PFSK-1 (cell line): ENCODE data around the gene ANKS3.

Experiments
- FOXP2 ChIP-seq: optimal IDR thresholded peaks from 2 replicates; pipeline ENCODE3; 2011; ENCODE audit warnings: borderline replicate concordance, control low read depth, inconsistent platforms; ENCODE audit not compliant: insufficient read depth; ENCODE audit errors: extremely low read length, extremely low read depth
- POLR2AphosphoS5 ChIP-seq: IDR thresholded peaks from 2 replicates; pipeline ENCODE4 v1.6.1; 2012; ENCODE audit warnings: low read depth, mild to moderate bottlenecking, control low read depth, low read length, moderate library complexity
- SIN3A ChIP-seq: IDR thresholded peaks from 2 replicates; pipeline ENCODE4 v1.6.1; 2012; ENCODE audit warnings: mild to moderate bottlenecking, low read length, moderate library complexity, borderline replicate concordance; ENCODE audit not compliant: insufficient read depth
- TAF1 ChIP-seq: IDR thresholded peaks from 2 replicates; pipeline ENCODE4 v1.6.1; 2012; ENCODE audit warnings: low read length, control low read depth, borderline replicate concordance; ENCODE audit not compliant: insufficient read depth
- TF ChIP-seq, protein P1 (sequence below), 2 experiments: IDR thresholded peaks; 2 replicates each; pipeline versions ENCODE4 v1.6.1 to v1.8.0; 2011 to 2012; ENCODE audit warnings: low read depth in 2 of 2, low read length in 2 of 2, control low read depth in 1 of 2, inconsistent platforms in 1 of 2, mild to moderate bottlenecking in 1 of 2, moderate library complexity in 1 of 2; ENCODE audit not compliant: insufficient read depth in 1 of 2

ANKS3 gene

DNA sequence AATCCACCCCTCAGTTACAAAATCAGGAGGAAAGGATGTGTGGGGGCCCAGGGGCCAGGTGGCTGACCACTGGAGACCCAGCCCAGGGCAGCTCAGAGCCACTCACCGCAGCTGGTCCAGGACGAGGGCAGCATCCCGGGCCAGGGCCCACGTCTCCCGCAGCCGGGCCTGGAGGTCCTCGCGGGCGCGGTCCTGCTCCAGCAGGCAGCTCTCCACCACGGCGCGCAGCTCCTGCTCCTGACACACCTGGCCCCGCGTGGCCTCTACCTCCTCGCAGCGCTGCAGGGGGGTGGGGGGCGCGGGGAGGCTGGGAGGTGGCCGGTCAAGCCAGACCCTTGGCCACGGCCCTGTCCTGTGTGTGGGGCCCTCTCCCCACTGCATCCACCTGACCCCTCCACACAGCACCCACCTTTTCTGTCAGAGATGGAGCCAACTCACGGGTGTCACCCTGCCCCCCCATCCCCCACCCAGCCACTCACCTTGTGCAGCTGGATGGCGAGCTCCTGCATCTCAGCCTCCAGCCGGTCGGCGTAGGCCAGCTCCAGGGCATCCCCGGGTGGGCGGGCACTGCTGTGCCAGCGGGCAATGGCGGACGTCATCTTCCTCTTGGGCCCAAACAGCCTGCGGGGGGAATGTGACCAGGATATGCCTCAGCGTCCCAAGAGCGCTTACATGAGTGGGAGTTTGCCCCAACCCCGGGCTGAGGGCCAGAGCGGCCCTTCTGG, 35.6 kb downstream of the ANKS3 start:
- TF ChIP-seq TAF1, result no peak
- TF ChIP-seq POLR2AphosphoS5, result no peak
- TF ChIP-seq SIN3A, result no peak
- no peak for TF ChIP-seq FOXP2
- TF ChIP-seq, protein P1, sequence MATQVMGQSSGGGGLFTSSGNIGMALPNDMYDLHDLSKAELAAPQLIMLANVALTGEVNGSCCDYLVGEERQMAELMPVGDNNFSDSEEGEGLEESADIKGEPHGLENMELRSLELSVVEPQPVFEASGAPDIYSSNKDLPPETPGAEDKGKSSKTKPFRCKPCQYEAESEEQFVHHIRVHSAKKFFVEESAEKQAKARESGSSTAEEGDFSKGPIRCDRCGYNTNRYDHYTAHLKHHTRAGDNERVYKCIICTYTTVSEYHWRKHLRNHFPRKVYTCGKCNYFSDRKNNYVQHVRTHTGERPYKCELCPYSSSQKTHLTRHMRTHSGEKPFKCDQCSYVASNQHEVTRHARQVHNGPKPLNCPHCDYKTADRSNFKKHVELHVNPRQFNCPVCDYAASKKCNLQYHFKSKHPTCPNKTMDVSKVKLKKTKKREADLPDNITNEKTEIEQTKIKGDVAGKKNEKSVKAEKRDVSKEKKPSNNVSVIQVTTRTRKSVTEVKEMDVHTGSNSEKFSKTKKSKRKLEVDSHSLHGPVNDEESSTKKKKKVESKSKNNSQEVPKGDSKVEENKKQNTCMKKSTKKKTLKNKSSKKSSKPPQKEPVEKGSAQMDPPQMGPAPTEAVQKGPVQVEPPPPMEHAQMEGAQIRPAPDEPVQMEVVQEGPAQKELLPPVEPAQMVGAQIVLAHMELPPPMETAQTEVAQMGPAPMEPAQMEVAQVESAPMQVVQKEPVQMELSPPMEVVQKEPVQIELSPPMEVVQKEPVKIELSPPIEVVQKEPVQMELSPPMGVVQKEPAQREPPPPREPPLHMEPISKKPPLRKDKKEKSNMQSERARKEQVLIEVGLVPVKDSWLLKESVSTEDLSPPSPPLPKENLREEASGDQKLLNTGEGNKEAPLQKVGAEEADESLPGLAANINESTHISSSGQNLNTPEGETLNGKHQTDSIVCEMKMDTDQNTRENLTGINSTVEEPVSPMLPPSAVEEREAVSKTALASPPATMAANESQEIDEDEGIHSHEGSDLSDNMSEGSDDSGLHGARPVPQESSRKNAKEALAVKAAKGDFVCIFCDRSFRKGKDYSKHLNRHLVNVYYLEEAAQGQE (IDR thresholded peaks at IDR 0.05; ENCODE audit: insufficient read depth in 1 of 2, low read depth in 2 of 2, low read length in 2 of 2), result no peak

DNA sequence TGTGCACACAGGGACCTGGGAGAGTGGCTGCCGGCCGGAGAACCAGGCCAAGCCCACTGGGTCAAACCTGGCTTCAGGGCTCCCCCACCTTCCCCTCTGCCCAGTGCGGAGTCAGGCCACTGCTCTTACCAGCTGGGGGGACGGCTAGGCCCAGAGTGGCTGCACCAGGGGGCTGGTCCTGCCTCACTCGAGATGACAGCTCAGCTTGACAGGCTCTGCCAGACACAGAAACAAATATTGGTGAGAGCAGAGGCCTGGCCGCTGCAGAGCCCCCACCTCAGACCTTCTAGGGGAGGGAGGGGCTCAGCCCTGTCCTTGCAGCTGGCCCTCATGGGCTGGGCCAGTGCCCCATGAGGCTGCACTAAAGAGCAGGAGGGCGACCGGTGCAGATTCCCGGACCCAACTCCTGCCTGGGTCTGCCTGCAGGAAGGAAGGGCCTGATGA, 36.2 kb downstream of the ANKS3 start:
- TF ChIP-seq TAF1 (no peak), POLR2AphosphoS5 (0 out of 2 replicates have a peak, but pooled peaks have one; percentile 2), FOXP2 (no peak)
- TF ChIP-seq, protein P1 (IDR thresholded peaks at IDR 0.05; ENCODE audit: insufficient read depth in 1 of 2, low read depth in 2 of 2, low read length in 2 of 2), result no peak

DNA sequence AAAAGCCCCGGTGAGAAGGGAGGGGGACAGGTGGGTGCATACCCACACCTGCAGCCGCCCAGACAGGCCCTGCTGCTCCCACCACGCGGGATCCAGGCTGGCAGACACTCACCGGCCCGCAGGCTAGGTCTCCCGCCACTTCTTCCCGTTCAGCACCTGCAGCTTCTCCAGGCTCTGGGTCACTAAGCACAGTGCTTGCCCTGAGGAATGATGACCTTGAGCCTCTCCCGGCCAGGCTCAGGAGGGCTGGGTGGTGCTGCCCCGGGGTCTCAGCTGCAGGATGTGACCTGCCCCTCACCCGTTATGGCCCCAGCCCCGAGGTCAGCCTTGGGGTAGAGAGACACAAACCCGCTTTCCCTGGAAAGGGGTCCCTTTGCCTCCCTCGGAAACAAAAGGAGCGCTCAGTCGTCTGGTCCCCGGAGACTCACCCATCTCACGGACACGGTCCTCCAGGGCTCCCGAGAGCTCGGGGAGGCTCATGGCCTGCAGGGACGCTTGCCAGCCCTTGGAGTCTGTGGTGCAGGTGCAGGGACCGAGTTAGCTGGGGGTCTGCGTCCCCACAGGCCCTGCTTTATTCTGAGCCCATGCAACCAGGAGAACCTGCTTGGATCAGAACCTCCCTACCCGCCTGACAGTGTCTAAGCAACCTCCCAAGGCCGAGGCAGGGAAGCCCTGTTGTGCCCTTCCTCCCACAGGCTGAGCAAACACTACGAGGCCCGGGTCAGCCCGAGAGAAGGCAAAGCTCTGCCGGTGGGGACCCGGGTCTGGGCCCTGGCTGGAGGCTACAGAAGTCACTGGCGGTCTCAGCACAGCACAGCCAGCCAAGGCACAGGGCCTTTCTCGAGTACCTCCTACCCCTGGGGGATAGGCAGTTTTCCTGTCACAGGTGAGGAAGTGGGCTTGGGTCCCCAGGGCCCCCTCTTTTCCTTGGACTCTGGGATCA, 36.9 kb downstream of the ANKS3 start:
- TF ChIP-seq POLR2AphosphoS5, result peak; percentile 11; the same call in 1 of the 2 replicates
- no peak for TF ChIP-seq FOXP2

DNA sequence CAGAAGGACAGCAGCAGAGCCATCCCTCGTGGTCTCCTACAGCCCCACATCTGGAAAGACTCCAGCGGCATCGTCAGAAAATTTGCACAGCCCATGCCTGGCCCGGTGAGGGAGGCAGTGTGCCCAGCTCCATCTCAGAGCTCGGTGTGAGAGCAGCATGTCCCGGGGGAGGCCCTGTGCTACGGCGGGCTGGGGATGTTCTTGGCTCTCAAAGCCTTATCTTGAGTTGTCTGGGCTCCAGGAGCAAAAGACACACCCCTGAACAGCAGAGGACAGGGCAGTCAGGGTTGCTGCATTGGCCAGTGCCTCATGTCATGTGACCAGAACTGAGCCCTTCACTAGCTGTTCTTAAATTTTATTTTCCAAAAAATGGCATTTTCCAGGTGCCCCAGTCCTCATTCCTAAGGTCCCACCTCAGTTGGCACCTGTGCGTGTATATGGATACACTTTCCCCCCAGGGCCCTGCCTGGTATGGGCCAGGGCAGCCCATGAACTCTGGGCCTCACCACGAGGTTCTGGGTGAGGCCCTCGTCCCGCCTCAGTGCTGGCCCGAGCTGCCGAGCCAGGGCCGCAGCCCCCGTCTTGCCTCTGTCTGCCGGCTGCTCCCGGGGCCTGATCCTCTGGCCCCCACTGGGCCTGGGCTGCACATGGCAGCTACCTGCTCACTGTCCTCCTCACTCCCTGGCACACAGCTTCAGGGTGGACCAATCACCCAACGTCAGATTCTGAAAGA, 37.7 kb downstream of the ANKS3 start:
- no peak for TF ChIP-seq POLR2AphosphoS5
- TF ChIP-seq FOXP2, result no peak
- TF ChIP-seq, protein P1 (IDR thresholded peaks at IDR 0.05; ENCODE audit: insufficient read depth in 1 of 2, low read depth in 2 of 2, low read length in 2 of 2), result no peak
- no peak for TF ChIP-seq TAF1
- no peak for TF ChIP-seq SIN3A
